GM12878 (cell line): ENCODE results near the gene MAPK8. TPM values are rescaled to one million over a fixed set of nuclear protein-coding genes. Genes with fewer than 3 reads are reported as not detected.

Experiments used
- BCL11A ChIP-seq: IDR thresholded peaks from 2 replicates; pipeline ENCODE4 v1.6.1; 2011; ENCODE audit warnings: low read depth, low read length
- CHD1 ChIP-seq: IDR thresholded peaks from 2 replicates; pipeline ENCODE4 v1.6.1; 2012; ENCODE audit warnings: low read depth, low read length, improper control_type of control experiment
- CREB1 ChIP-seq: IDR thresholded peaks from 2 replicates; pipeline ENCODE4 v1.6.1; 2012; ENCODE audit warnings: low read depth, mild to moderate bottlenecking, inconsistent platforms
- DPF2 ChIP-seq: fragments of 450-650 bp; IDR thresholded peaks from 2 replicates; pipeline ENCODE4 v1.6.1; 2017; ENCODE audit warnings: mild to moderate bottlenecking
- EED ChIP-seq: sonication (generic); IDR thresholded peaks from 2 replicates; pipeline ENCODE4 v1.6.1; 2016; ENCODE audit warnings: antibody characterized with exemption, low read depth
- ELK1 ChIP-seq: IDR thresholded peaks from 2 replicates; pipeline ENCODE4 v1.6.1; 2012; ENCODE audit warnings: low read depth, low read length, improper control_type of control experiment
- ESRRA ChIP-seq: IDR thresholded peaks from 2 replicates; pipeline ENCODE4 v1.6.1; 2012; ENCODE audit warnings: mild to moderate bottlenecking, low read length, improper control_type of control experiment
- FOXM1 ChIP-seq: IDR thresholded peaks from 2 replicates; pipeline ENCODE4 v1.6.1; 2012; ENCODE audit warnings: low read depth, mild to moderate bottlenecking, inconsistent platforms, low read length, moderate library complexity
- GATAD2B ChIP-seq: fragments of 450-650 bp; conservative IDR thresholded peaks from 2 replicates; pipeline ENCODE4 v1.6.1; 2017; ENCODE audit warnings: low read depth, mild to moderate bottlenecking, moderate library complexity
- HDAC6 ChIP-seq: fragments of 200-600 bp; sonication (generic); IDR thresholded peaks from one replicate; pipeline ENCODE4 v1.8.0; 2017; ENCODE audit warnings: antibody characterized with exemption; ENCODE audit not compliant: unreplicated experiment
- KLF5 ChIP-seq: fragments of 450-650 bp; IDR thresholded peaks from 2 replicates; pipeline ENCODE4 v1.6.1; 2014; ENCODE audit warnings: mild to moderate bottlenecking; ENCODE audit not compliant: partially characterized antibody
- NFIC ChIP-seq: IDR thresholded peaks from 2 replicates; pipeline ENCODE4 v1.6.1; 2012; ENCODE audit warnings: low read depth, mild to moderate bottlenecking, inconsistent platforms, low read length, moderate library complexity
- NFYA ChIP-seq: IDR thresholded peaks from 2 replicates; pipeline ENCODE4 v1.6.1; 2011; ENCODE audit warnings: low read depth, mild to moderate bottlenecking, low read length, improper control_type of control experiment, borderline replicate concordance
- NR2F1 ChIP-seq: fragments of 450-650 bp; conservative IDR thresholded peaks from 2 replicates; pipeline ENCODE4 v1.6.1; 2017; ENCODE audit warnings: mild to moderate bottlenecking
- RBBP5 ChIP-seq: fragments of 200-600 bp; sonication (generic); conservative IDR thresholded peaks from 2 replicates; pipeline ENCODE4 v1.6.1; 2016
- STAT3 ChIP-seq: IDR thresholded peaks from 2 replicates; pipeline ENCODE4 v1.6.1; 2011; ENCODE audit warnings: low read depth, low read length, improper control_type of control experiment
- YY1 ChIP-seq: IDR thresholded peaks from 2 replicates; pipeline ENCODE4 v1.6.1; 2011; ENCODE audit warnings: low read depth, mild to moderate bottlenecking, low read length
- ZBED1 ChIP-seq: IDR thresholded peaks from 2 replicates; pipeline ENCODE4 v1.6.1; 2016; ENCODE audit warnings: borderline replicate concordance
- ZNF274 ChIP-seq: IDR thresholded peaks from one replicate; pipeline ENCODE4 v1.8.0; 2011; ENCODE audit not compliant: insufficient read length, insufficient read depth
- ZSCAN29 ChIP-seq: fragments of 450-650 bp; IDR thresholded peaks from 2 replicates; pipeline ENCODE4 v1.6.1; 2017; ENCODE audit warnings: mild to moderate bottlenecking, moderate library complexity
- polyA plus RNA-seq, 11 experiments: library from polyadenylated mRNA; depleted of rRNA in 4 of 11; unstranded in 6 of 11; stranded (reverse) in 5 of 11; fragments of >200 nt; fragmentation: Nextera tagmentation in 4 of 11; fragmentation: Illumina TruSeq in 1 of 11; extraction: Ambion mirVana in 4 of 11; extraction: Trizol in 1 of 11; gene quantifications; 1 replicate in 1 of 11; 2 replicates in 10 of 11; pipeline versions ENCODE4 v1.2.1 to v1.2.3, GENCODE V29; 2011 to 2016; ENCODE audit warnings: inconsistent platforms in 2 of 11, missing spikeins in 2 of 11, low read depth in 1 of 11
- total RNA-seq, 4 experiments: library from RNA; depleted of rRNA in 3 of 4; stranded (reverse); fragments of >200 nt in 3 of 4; fragmentation: Illumina TruSeq in 1 of 4; extraction: Trizol in 1 of 4; gene quantifications; 2 replicates each; pipeline versions ENCODE4 v1.2.1 to v1.2.3, GENCODE V29; 2013 to 2021
- TF ChIP-seq, protein P1 (sequence below): fragments of 450-650 bp; IDR thresholded peaks from 2 replicates; pipeline ENCODE4 v1.6.1; 2016; ENCODE audit warnings: mild to moderate bottlenecking
- TF ChIP-seq, protein P2 (sequence below): IDR thresholded peaks from 2 replicates; pipeline ENCODE4 v1.6.1; 2011; ENCODE audit warnings: borderline replicate concordance, low read depth, mild to moderate bottlenecking, moderate library complexity, mixed read lengths, low read length; ENCODE audit not compliant: insufficient read depth; ENCODE audit errors: extremely low read length
- TF ChIP-seq, protein P3 (sequence below): fragments of 450-650 bp; formaldehyde crosslinking; IDR thresholded peaks from 2 replicates; pipeline ENCODE4 v1.4.0; 2020; ENCODE audit warnings: mild to moderate bottlenecking, moderate library complexity
- TF ChIP-seq, protein P4 (sequence below): IDR thresholded peaks from 2 replicates; pipeline ENCODE4 v1.6.1; 2011; ENCODE audit warnings: low read depth, low read length, improper control_type of control experiment, borderline replicate concordance

MAPK8 gene
- total and polyA plus RNA-seq, 10 of the 15 experiments (the other 5 are each of a cell fraction or from before 2014, with no cell fraction given) = 3.9 to 102 (median 40.0) TPM

- TF ChIP-seq NFIC (peak; percentile 63; the same call in 1 of the 2 replicates), HDAC6 (no peak), FOXM1 (peak; percentile 42; the same call in 1 of the 2 replicates), GATAD2B (peak; percentile 66), ZBED1 (no peak), ZNF274 (no peak), STAT3 (no peak), RBBP5 (no peak), NR2F1 (no peak; the same call in 1 of the 2 replicates), DPF2 (peak; percentile 74), ZSCAN29 (no peak), NFYA (no peak), ELK1 (no peak), BCL11A (peak; percentile 90), YY1 (no peak), EED (peak; percentile 80), CREB1 (peak; percentile 40; the same call in 1 of the 2 replicates), CHD1 (no peak), ESRRA (no peak), KLF5 (no peak)
- TF ChIP-seq, protein P1, sequence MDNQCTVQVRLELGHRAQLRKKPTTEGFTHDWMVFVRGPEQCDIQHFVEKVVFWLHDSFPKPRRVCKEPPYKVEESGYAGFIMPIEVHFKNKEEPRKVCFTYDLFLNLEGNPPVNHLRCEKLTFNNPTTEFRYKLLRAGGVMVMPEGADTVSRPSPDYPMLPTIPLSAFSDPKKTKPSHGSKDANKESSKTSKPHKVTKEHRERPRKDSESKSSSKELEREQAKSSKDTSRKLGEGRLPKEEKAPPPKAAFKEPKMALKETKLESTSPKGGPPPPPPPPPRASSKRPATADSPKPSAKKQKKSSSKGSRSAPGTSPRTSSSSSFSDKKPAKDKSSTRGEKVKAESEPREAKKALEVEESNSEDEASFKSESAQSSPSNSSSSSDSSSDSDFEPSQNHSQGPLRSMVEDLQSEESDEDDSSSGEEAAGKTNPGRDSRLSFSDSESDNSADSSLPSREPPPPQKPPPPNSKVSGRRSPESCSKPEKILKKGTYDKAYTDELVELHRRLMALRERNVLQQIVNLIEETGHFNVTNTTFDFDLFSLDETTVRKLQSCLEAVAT = peak; percentile 66
- TF ChIP-seq, protein P2, sequence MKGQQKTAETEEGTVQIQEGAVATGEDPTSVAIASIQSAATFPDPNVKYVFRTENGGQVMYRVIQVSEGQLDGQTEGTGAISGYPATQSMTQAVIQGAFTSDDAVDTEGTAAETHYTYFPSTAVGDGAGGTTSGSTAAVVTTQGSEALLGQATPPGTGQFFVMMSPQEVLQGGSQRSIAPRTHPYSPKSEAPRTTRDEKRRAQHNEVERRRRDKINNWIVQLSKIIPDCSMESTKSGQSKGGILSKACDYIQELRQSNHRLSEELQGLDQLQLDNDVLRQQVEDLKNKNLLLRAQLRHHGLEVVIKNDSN = no peak
- TF ChIP-seq, protein P3, sequence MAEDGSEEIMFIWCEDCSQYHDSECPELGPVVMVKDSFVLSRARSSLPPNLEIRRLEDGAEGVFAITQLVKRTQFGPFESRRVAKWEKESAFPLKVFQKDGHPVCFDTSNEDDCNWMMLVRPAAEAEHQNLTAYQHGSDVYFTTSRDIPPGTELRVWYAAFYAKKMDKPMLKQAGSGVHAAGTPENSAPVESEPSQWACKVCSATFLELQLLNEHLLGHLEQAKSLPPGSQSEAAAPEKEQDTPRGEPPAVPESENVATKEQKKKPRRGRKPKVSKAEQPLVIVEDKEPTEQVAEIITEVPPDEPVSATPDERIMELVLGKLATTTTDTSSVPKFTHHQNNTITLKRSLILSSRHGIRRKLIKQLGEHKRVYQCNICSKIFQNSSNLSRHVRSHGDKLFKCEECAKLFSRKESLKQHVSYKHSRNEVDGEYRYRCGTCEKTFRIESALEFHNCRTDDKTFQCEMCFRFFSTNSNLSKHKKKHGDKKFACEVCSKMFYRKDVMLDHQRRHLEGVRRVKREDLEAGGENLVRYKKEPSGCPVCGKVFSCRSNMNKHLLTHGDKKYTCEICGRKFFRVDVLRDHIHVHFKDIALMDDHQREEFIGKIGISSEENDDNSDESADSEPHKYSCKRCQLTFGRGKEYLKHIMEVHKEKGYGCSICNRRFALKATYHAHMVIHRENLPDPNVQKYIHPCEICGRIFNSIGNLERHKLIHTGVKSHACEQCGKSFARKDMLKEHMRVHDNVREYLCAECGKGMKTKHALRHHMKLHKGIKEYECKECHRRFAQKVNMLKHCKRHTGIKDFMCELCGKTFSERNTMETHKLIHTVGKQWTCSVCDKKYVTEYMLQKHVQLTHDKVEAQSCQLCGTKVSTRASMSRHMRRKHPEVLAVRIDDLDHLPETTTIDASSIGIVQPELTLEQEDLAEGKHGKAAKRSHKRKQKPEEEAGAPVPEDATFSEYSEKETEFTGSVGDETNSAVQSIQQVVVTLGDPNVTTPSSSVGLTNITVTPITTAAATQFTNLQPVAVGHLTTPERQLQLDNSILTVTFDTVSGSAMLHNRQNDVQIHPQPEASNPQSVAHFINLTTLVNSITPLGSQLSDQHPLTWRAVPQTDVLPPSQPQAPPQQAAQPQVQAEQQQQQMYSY (CRISPR knock-in tag) = no peak
- TF ChIP-seq, protein P4, sequence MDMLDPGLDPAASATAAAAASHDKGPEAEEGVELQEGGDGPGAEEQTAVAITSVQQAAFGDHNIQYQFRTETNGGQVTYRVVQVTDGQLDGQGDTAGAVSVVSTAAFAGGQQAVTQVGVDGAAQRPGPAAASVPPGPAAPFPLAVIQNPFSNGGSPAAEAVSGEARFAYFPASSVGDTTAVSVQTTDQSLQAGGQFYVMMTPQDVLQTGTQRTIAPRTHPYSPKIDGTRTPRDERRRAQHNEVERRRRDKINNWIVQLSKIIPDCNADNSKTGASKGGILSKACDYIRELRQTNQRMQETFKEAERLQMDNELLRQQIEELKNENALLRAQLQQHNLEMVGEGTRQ = no peak
These were observed 20.8 kb upstream of the MAPK8 start (continued) for GRCh38 chr10:48285710-48286109.
